Mononuclear cell (primary cell): ENCODE measurements around the gene TSHZ3. TPM values are rescaled to one million over a fixed set of nuclear protein-coding genes. Genes with fewer than 3 reads are reported as not detected.

Source experiments
- H3K27me3 ChIP-seq: 2 replicates; pipeline ENCODE4 v1.6.0; 2011; ENCODE audit warnings: low read length, control low read depth; ENCODE audit not compliant: insufficient read depth
- H3K4me1 ChIP-seq: 2 replicates; pipeline ENCODE4 v1.5.1; 2011; ENCODE audit warnings: mild to moderate bottlenecking, low read length, control low read depth; ENCODE audit not compliant: insufficient read depth
- H3K4me3 ChIP-seq: 2 replicates; pipeline ENCODE4 v1.5.1; 2011; ENCODE audit warnings: mild to moderate bottlenecking, low read length, moderate library complexity
- H3K9me3 ChIP-seq: 2 replicates; pipeline ENCODE4 v1.5.1; 2011; ENCODE audit warnings: low read depth, mild to moderate bottlenecking, control low read depth, low read length
- total RNA-seq: library from RNA; depleted of rRNA; stranded (reverse); fragments of >200 nt; gene quantifications from one replicate; pipeline ENCODE4 v1.2.3, GENCODE V29; 2012

TSHZ3 gene
- total RNA-seq, 1 donor = 1.9 TPM

- Histone ChIP-seq H3K27me3 (no peaks in the 10 kb centered on the region), H3K4me3 (no peak overlapping the region), H3K4me1 (peaks cover 64% of the 10 kb centered on the region), H3K9me3 (no peaks in the 10 kb centered on the region)
These were observed 34.2 kb downstream of the TSHZ3 start for GRCh38 chr19:31314849-31315629.

DNA sequence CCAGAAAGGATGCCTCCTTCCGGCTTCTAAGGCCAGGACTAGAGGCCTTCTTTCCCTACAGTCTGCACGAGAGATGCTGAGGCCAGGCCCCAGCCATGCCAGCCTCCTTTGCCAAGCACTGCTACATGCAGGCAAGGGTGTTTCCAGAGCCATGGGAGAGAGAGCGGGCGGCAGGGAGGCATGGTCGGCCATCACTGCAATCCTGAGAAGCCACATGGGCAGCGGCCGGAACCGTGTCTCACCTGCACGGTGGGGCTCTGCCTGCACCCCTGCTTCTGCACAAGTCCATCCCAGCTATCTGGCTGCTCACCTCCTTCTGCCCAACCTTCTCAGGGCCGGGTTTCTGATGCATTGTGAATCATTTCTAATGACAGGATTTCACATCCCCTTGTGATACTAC lies 35.1 kb downstream of the TSHZ3 start:
- Histone ChIP-seq H3K9me3 (no peaks in the 10 kb centered on the region), H3K4me3 (no peak overlapping the region), H3K27me3 (no peaks in the 10 kb centered on the region), H3K4me1 (peaks cover 61% of the 10 kb centered on the region)

- Histone ChIP-seq H3K4me1 (peaks cover 61% of the 10 kb centered on the region), H3K9me3 (no peaks in the 10 kb centered on the region), H3K4me3 (no peak overlapping the region), H3K27me3 (no peaks in the 10 kb centered on the region)
These were observed 35.8 kb downstream of the TSHZ3 start for GRCh38 chr19:31313291-31314030.

DNA sequence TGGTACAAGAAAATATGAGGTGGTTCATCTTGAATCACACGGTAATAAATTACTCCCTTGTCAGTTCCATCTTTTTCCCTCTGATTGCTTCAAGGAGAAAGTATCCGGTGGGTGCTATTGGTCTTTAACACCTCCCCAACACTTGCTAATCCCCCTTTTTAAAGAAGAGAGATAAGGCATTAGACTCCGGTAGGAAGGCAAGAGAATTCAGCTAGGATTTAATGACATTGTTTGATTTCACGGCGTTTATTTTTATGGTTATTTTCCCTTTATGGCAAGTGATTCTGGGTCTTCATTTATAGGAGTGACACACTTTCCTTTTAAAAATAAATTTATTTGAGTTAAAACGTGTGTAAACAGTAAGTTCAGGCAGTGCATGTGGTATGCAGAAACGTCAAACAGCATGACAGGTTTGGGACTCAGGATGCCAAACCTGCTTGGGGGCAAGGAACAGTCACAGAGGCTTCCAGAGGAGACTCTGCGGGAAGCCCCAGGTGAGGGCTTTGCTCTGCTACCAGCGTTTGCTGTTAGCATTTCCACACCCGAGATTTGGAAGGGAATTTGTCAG lies 36.5 kb downstream of the TSHZ3 start:
- Histone ChIP-seq H3K9me3 (no peaks in the 10 kb centered on the region), H3K4me1 (peaks cover 59% of the 10 kb centered on the region), H3K27me3 (no peaks in the 10 kb centered on the region), H3K4me3 (no peak overlapping the region)

- H3K4me3 ChIP-seq = no peak overlapping the region
- peaks cover 53% of the 10 kb centered on the region for H3K4me1 ChIP-seq
- H3K9me3 ChIP-seq = no peaks in the 10 kb centered on the region
- no peaks in the 10 kb centered on the region for H3K27me3 ChIP-seq
These were observed 37.1 kb downstream of the TSHZ3 start for GRCh38 chr19:31312009-31312676.

DNA sequence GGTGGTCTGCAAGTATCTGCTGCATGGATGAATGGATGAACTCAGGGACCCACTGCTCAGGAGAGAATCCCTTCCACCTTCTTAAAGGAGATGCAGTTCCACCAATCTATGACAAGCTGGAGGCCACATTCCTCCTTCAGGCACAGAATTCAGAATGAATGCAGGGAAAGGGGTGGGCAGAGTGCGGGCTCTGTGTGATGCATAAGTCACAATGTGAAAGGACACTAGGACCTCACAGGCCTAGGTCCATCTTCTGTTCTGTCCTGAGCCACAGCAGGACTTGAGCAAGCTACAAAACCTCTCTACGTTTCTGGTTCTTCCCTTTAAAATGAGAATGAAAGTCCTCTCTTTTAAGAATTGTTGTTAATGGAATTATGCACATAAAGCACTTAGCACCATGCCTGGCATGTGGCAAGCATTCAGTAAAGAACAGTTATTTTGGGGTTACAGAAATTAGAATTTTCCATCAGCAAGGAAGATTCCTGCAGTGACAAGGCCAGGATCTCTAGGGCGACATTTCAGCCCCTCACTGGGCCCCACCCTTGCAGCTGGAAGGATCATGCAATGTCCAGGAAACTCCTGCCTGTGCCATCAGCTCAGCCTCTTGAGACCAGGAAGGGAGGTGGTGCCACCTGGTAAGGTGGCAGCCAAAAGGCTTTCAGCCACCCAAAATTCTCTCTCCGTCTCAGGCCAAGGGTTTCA lies 38.7 kb downstream of the TSHZ3 start:
- Histone ChIP-seq H3K27me3 (no peaks in the 10 kb centered on the region), H3K9me3 (no peaks in the 10 kb centered on the region), H3K4me1 (peaks cover 46% of the 10 kb centered on the region), H3K4me3 (no peak overlapping the region)

DNA sequence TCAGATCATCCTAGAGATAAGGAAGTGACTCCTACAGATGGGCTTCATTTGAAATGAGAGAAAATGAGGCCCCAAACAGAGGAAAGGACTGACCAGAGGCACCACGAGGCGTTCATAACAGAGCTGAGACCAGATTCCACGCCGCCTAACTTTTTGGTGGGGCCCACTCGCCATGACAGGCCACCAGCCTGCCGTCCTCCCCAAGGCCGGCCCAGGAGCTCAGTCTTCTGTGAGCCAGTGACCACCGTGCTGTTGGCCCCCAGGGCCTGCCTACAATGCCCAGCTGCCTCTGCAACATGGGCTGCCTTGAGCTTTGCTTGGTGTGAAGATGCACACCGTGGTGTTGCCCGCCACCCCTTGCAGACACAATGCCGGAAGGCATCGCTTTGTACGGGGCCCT lies 40.5 kb downstream of the TSHZ3 start:
- H3K4me1 ChIP-seq = peaks cover 45% of the 10 kb centered on the region

DNA sequence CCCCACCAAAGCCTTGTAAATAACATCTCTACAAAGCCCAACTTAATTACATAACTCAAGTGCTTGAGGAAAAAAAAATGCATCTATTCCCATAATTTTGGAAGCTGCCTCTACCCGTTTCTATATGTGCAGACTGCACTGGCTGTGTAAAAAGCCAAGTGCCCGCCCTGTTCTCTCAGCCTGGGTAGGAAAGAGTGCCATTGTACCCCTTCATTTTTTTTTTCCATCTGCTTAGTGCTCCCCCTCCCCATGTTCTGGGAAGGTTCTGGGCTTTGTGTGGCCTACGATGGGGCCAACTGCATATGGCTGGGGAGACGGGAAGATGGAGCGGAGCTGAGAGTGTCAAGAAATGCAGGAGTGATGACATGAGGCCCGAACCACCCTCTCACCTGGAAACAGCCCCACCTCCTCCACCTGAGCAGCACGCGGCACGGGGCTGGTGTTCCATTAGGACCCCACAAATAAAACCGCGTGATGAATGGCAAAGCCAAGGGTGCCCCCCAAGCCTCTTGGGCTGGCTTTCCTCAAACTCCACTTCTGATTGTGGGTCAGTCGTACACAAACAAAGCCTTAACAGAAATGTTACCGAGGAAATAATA lies 42.1 kb downstream of the TSHZ3 start:
- no peaks in the 10 kb centered on the region for H3K9me3 ChIP-seq
- peaks cover 34% of the 10 kb centered on the region for H3K4me1 ChIP-seq
- H3K27me3 ChIP-seq = no peaks in the 10 kb centered on the region
- no peak overlapping the region for H3K4me3 ChIP-seq

More for the DNA sequence above, 40.5 kb downstream of the TSHZ3 start:
- Histone ChIP-seq H3K27me3 (no peaks in the 10 kb centered on the region), H3K4me3 (no peak overlapping the region), H3K9me3 (no peaks in the 10 kb centered on the region)

- no peak overlapping the region for H3K4me3 ChIP-seq
- no peaks in the 10 kb centered on the region for H3K27me3 ChIP-seq
- H3K4me1 ChIP-seq = peaks cover 24% of the 10 kb centered on the region
- H3K9me3 ChIP-seq = no peaks in the 10 kb centered on the region
These were observed 43.1 kb downstream of the TSHZ3 start for GRCh38 chr19:31306006-31306753.

GRCh38 chr19:31304831-31305312 lies 44.4 kb downstream of the TSHZ3 start:
- Histone ChIP-seq H3K27me3 (no peaks in the 10 kb centered on the region), H3K4me3 (no peak overlapping the region), H3K4me1 (peaks cover 17% of the 10 kb centered on the region), H3K9me3 (no peaks in the 10 kb centered on the region)

DNA sequence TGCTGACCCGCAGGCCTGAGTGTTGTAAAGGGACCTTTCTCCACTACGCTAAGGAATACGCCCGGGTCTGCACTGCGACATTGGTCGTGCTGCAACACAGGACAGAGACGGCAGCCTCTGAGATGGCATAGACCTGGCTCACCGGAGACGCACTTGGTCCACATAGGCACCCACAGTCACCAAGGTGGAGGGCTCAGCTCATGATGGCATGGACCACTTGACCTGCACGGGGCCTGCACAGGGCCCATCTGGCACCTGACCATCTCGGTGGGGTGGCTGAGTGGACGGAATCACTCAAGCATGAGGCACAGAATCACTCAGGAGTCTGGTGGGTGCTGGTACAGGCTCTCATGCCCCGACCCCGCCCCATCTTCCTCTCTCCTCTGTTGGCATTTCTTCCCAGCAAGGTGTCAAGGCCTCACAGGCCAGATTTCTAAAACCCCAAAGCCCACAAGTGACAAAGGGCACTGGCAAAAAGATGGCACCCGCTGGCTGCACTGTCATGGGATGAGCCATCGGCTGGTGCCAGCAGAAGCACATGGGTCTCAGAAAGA lies 45.9 kb downstream of the TSHZ3 start:
- Histone ChIP-seq H3K9me3 (no peaks in the 10 kb centered on the region), H3K27me3 (no peaks in the 10 kb centered on the region), H3K4me3 (no peak overlapping the region), H3K4me1 (peaks cover 17% of the 10 kb centered on the region)

- Histone ChIP-seq H3K4me1 (peaks cover 17% of the 10 kb centered on the region), H3K4me3 (no peak overlapping the region), H3K27me3 (no peaks in the 10 kb centered on the region), H3K9me3 (no peaks in the 10 kb centered on the region)
These were observed 47.8 kb downstream of the TSHZ3 start for GRCh38 chr19:31301306-31301980.

DNA sequence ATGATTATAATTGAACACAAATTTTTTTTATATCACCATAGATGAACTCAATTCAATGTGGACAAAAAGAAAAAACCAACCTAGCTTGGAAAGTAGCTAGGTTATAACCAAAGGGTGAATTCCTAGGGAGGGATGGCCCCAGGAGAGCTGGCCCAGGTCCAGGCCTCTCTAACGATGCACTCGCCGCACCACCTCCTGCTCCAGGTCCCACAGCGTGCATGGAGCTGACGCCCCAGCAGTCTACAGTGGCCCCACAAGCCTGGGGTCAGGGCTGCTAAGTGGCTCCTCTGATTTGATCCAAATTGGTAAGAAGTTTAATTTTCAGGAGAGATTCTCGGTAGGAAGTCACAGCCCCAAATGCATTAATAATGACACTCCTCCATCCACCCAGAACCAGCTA lies 48.8 kb downstream of the TSHZ3 start:
- no peaks in the 10 kb centered on the region for H3K27me3 ChIP-seq
- H3K4me3 ChIP-seq = no peak overlapping the region
- peaks cover 8% of the 10 kb centered on the region for H3K4me1 ChIP-seq
- no peaks in the 10 kb centered on the region for H3K9me3 ChIP-seq
